Cortex of kidney (tissue), 1 donor: ENCODE measurements around the gene C4BPB.

Experiments used
- DNase-seq: peaks from one replicate; lab custom pipeline; 2025; lab: John Stamatoyannopoulos, UW

C4BPB gene

DNA sequence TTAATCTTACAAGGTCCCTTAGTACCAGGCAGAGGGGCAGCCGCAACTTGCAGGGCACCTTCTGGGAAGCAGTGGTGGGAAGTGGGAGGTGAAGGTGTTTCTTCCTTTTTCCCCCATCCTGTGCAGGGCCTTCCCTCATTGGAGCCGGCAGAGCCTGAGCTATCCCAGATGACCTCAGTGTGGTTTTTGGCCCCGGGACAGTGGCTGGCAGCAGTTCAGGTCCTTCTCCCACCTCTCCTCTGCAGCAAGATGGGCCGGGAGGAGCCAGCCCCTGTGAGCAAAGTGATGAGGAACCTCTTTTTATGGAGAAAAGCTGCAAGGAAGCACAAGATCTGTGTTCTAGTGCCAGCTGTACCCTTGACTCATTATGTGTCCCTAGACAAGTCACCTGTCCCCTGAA, 28.8 kb upstream of the C4BPB start:
- DNase-seq: no peak

DNA sequence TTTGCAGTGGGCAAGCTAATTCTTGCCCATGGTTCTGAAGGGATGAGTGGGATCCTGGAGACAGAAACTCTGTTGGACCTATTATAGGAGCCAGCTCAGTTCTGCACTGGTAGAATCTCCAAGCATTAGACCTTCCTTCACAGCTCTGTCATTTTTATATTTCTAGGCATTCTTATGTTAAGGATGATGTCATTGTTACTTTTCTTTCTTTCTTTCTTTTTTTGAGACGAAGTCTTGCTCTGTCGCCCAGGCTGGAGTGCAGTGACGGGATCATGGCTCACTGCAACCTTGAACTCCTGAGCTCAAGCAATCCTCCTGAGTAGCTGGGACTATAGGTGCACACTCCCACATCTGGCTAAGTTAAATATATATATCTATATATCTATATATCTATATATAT, 28.1 kb upstream of the C4BPB start:
- no peak for DNase-seq

DNA sequence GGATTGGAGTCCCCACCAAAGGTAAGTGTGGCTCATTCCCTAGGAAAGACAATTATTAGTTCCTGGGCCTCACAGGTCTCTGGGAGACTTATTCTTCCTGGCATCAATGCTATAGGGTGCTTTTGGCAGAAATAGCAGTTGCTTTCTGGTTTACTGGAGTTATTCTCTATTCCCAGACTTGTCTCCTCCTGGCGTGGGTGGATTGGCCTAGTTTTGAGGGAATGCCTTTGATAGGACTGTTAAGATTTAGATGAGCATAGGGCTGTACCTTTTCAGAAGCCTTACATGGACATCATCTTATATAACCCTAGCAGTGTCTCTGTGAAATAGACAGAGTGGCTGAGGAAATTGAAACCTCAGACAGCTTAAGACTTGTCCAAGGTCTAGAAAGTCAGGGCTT, 26.6 kb upstream of the C4BPB start:
- no peak for DNase-seq

DNA sequence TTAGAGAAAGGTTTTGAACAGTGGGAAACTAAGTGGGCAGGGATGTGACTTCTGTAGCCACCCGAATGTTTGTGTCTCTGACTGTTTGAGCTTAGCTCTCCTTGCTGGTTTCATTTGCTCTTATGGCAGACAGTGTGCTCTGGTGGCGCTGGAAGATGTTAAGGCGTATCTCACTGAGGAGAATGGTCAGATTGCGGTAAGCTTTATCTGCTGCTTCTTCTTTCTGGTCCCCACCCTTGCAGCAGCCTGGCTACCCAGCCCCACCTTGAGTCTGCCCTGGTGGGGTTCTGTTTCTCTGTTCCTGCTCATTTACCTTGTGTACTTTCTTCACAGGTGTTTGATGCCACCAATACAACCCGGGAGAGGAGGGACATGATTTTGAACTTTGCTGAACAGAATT, 25.6 kb upstream of the C4BPB start:
- no peak for DNase-seq

DNA sequence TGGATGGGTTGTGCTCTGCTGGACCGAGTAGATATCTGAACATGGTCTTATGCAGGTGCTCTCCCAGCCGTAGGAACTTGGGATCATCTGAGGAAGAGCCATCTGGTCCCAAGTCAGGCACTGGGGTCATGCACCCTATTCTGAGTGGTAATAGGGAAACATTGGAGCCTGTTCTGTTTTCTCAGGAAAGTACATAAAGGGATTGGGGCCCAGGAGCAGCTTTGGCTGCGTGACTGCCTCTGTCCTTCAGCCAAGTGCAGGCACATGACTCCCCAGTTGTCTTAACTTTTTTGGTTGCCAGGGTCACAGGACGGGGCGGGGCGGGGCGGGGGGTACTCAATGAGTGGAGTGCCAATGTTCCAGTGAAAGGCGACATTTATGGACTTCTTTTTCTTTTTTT, 24.1 kb upstream of the C4BPB start:
- no peak for DNase-seq

DNA sequence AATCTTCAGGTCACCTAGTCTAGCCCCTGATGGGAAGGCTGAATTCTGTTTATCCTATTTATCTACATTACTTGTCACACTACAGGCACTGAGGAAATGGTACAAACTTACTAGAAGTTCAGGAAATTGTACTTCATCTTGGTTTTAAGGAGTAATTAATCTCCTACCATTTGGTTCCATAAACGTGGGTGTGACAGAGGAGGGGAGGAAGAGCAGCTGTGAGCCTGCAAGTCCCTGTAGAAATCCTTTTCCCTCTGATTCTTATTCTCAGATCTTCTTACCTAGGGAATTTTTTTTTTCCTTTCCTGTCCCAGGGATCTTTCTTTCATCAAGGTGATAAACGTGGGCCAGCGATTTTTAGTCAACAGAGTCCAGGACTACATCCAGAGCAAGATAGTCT, 21.5 kb upstream of the C4BPB start:
- DNase-seq: no peak

DNA sequence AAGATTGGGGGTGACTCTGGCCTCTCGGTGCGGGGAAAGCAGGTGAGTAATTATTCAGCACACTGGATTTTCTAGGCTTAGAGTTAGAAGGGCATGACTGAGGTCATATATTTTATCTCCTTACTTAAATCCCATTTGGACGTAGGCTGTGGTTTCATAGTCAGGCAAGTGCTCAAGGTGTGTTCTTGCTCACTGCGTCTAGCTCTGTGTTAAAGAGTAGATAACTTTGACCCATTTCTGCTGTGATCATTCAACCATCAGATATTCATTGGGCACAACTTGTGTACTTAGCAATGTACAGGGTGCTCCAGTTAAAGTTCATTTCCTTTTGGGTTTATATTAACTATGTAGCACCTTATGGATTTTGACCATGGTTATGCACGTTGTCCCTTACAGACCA, 21.0 kb upstream of the C4BPB start:
- no peak for DNase-seq

DNA sequence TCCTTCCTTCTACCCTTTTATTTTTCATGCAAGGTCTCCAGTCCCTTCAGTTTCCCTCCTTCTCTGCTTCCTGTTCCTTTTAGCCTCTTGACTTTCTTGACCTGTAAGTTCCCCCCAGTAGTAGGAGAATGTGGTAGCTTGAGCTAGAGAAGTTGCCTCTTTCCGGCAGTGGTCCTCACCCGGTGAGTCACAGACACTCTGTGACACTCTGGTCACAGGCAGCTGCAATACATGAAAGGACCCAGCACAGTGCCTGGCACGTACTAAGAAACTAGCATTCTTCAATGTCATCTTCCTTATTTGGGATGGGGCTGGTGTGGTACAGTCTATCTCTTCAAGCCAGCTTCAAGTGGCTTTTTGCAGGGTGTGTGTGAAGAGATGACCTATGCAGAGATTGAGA, 19.6 kb upstream of the C4BPB start:
- DNase-seq: no peak

DNA sequence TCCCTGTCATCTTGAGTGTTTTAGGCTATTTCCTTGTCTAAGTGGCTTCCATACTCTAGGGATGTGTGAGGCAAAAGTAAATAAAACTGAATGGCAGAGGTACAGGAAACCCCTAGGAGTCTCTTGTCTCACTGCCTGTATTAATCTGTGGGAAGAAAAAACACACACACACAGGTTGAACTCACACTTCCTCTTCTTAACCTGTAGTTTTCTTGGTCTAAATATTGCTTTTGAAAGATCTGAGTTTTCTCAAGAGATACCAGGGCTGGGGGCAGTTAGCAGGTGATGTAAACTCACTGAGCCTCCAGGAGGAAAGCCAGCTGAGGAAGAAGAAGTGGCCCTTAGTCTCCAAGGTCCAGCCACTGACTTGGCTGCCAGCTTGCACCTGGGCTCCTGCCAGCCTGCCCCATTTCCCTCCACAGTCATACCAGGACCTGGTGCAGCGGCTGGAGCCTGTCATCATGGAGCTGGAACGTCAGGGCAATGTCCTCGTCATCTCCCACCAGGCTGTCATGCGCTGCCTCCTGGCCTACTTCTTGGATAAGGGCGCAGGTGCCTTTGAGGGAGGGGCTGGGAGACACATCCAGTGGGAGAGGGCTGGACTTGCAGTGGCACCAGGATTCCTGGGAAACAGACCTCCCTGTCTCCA, 18.7 kb upstream of the C4BPB start:
- no peak for DNase-seq

DNA sequence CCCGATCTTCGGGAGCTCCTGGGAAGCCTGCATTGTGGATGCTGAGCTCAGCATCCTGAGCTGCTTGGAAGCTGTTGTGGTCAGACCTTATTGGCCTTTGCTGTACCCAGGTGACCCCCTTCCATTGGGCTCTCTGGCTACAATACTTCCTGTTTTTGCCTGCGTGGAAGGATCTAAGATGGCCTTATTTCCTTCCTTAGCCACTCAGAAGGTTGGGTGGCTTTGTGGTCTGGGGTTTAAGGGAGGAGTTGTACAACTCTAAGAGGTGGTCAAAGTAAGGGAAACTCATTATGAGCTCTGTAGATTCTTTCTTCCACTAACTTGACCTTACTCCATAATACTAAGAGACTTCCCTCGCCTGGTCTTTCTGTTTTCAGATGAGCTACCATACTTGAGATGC, 17.8 kb upstream of the C4BPB start:
- no peak for DNase-seq

DNA sequence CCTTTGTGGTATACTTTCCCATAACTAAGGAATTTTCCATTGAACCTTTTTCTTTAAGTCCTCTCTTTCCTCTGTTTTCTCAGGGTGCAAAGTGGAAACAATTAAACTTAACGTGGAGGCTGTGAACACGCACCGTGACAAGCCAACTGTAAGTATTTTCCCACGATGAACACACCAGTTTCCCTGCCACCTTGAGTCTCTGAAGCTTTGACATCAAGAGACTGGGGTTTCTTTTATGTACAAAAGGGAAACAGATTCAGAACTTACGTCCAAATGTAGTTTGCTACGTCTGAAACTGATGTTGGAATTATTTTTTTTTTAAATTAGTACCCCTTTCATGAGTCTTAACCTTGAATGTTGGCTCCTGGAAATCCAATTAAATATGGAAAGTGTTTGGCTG, 17.2 kb upstream of the C4BPB start:
- no peak for DNase-seq

DNA sequence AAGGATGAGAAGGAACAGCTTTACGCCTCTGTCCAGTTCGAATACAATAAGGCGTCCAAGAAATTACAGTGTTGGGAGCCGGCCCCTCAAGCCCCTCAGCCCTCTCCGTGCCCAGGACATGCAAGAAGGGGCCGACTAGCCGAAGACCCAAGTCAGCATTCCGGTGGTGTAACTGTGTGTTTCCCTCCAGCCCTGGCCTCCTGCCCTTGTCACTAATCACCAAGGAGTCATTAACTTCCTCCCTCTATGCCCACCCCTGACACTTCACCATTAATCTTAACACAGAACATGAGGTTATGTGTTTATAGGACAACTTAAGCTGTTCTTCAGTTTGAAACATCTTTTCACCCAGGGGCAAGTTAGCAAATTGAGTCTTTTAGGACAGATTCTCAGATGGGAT, 16.4 kb upstream of the C4BPB start:
- no peak for DNase-seq

DNA sequence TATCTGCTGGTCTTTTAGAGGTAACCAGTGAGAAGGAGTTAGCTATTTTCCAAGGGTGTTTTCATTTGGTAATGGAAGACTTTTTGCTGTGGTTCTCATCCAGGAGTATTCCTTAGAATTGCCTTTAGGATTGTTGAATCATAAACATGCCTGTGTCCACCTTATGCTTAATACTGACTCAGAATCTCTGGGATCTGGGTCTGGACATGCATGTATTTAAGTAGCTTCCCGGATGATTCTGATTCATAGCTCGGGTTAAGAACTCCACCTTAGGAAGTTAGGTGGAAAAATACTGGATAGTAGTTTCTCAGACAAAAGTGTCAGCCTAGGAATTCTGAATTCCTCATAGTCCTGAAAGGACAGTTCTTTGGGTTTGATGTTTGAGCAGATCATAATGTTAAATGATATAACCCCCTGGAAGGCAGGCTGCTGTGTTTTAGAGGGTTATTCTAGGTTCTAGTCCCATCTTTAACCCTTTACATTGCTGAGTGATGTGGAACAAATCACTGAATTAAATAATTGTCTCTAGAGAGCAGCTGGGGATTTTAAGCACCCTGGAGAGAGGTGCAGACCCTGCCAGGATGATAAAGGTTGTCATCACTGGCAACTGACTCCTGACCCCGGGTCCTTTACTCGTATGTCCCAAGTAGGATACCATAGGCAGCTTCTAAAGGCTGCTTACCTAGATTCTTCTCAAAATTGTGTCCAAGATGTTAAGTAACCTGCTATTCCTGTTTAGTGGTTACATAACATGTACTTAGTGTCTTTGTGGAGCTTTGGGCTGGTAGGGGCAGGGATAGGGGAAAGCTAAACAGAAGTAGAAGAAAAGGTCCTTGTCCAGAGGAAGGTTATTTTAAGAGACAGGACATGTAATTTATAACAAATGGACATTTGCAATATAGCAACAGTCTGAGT, 14.5 kb upstream of the C4BPB start:
- no peak for DNase-seq

DNA sequence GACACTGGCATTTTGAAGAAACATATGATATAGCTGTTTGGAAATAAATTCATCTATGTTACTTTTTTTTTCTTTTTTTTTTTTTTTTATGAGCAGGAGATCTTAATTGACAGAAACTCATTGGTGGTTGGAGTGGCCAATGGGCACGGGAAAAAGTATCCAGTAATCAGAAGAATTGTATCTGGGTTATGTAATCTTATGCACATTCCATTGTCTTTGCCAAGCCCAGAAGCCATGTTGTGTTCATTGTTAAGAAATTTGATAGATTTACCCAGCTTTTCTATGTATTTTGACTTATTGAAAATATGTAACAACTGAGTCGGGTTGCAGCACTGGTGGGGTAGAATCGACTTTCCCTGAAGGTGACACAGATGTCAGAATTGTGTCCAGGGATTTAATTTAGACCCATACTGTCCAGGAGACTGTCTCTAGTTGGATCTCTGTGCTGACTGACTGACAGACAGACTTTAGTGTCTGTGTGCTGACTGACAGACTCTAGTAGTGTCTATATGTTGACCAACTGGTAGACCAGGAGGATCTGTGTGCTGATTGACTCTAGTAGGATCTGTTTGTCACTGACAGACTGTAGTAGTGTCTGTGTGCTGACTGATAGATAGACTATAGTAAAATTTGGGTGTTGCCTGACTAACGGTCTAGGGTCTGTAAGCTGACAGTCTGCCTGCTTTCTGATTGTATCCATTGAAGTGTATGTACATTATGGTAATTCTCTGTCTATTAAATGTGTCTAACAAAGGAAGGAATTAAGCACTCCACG, 12.3 kb upstream of the C4BPB start:
- no peak for DNase-seq

DNA sequence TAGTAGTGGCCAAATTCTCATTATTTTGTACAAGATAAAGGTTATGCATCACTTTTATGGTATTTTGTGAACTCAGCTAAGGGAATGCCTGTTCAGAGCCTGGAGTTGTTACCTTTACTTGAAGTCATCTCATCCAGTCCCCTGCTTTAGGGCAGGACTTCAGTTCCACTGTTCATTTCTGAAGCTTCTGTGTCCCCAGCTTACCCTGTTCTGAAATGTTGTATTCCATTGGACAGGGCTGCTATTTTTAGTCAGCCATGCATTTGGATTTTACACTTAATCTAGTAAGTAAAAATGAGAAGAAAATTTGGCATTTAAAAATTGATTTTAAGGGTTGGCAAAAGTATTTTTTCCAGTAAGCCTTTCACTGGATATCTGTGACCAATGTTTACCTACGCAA, 11.6 kb upstream of the C4BPB start:
- DNase-seq: no peak

DNA sequence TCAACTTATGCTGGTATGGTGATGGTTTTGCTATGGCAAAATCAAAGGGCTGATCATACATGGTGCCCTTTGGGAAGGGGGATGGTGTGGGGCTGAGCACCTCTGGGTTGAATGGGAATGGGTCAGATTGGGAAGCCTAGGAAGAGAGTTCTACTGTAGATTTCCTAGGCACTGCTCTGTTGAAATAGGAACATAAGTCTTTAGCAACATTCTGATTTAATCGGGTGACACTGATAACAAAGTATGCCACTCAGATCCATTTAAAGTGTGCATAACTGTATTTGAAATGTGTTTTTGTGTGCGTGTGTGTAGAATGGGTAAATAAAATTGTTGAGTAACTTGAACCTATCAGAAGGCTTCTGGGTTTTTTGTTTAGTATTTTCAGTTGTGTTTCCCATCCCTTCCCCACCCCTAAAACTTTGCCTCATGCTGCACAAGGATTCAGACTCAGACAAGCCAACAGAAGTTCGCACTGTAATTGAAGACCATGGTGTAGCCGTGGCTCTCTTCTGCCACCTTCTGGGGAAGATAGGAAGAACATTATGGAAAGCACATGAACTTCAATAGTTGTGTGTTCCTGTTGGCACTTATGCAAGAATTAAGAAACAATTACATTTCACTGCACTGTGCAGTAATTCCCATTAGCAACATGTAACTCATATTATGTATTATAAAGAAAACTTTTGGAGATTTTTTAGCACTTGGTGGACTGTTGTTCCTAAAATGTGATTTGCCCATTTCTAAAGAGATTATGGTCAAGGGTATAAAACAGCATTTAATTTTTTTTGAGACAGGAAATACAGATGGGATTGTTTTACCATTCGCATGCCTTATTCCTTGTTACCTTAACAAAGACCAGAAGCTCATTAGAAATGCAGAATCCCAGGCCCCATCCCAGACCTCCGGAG, 10.9 kb upstream of the C4BPB start:
- DNase-seq: no peak

DNA sequence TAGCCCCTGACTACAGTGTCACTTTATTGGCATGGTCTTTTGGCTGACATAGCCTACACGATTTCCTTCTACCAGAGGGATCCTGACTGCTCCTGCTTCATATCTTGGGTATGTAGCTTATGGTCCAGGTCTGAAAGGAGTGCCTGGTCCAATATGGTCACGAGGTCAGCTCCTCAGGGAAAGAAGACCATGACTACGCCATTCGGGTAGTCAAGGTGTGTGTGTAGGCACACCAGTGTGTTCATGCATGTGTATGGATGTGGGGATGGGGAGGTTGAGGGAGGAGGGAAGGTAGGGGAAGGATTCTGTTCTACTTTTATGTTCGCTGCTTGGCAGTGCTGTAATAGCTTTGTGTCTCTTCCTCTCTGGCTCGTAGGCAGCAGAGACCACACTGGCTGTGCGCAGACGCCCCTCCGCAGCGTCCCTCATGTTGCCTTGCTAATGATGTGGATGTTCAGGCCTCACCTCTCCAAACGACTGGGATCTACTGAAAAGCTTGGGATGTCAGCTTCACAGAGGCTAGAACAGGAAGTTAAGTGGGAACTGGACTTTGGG, 10.0 kb upstream of the C4BPB start:
- no peak for DNase-seq

DNA sequence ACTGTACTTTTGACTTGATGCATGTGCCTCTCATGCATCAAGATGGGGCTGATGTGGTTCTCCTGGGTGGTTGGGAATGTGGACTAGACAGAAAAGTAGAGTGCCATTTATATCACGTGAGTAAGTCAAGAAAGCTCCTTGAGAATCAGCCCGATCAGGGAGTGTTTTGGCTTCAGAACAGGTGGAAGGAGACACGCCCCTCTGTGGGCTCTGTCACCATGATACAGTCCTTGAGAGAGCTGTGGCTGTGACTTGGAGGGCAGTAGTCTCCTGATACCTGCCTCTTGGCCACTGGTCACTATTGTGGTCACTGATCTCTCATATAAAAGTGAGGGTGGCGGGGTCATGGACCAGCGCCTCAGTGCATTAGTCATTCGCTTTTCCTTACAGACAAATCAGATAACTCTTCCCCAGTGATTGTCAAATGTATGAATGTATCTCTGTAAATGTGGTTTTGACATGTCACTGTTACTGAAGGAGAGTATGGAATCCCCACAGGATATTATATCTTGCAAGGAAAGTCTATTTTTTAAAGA, 8.9 kb upstream of the C4BPB start:
- DNase-seq: no peak

DNA sequence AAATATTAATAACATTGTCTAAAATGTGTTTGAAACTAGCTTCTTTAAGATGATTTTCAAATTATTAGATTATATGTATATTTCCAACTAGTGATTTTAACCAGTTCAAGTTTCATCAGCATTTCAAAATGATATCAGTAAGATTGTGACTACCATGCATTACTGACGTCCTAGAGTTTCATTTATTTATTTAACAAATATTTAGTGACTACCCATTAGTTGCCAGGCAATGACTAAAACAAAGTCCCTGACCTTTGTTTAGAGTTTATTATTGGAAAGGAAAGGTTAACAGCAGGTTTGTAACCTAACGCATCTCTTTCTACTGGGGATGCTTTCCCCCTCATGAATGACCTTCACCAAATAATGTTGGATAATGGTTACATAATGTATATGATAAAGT, 7.6 kb upstream of the C4BPB start:
- no peak for DNase-seq

DNA sequence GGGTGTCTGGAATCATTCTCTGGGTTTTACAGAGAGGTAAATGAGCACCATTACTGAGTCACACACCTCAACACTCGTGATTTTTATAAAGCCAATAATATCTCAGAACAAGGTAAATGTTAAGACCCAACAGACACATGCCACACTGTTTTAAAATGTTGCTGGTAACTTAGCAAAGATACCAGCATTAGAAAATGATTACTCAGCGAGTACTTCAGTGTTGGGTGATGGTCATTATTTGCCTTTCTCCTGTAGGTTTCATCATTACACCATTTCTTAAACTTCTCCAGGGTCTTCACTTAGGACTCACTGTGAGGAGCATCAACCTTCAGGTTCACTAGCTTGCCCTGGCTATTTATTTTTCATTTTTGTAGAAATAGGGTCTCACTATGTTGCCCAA, 6.9 kb upstream of the C4BPB start:
- DNase-seq: no peak

DNA sequence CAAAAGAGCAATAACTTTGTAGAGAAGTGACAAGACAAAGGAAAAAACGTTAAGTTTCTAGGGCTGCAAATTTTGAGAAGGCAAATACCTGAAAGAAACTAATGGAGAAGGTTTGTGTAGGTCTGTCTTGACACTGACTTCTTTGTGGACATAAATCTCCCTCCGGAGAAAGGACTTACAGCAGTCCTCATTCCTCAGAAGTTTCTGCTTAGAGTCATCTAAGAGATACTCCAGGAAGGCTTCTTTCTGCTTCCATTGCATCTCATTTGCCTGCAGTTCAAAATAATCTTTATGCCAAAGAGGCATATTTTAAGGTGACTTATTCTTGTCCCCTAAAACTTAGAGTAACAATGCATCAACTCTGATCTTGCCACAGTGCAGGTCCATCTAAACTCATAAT, 4.4 kb upstream of the C4BPB start:
- no peak for DNase-seq
